ENCODE results near the gene DLL1.

The DLL1 gene

DNA sequence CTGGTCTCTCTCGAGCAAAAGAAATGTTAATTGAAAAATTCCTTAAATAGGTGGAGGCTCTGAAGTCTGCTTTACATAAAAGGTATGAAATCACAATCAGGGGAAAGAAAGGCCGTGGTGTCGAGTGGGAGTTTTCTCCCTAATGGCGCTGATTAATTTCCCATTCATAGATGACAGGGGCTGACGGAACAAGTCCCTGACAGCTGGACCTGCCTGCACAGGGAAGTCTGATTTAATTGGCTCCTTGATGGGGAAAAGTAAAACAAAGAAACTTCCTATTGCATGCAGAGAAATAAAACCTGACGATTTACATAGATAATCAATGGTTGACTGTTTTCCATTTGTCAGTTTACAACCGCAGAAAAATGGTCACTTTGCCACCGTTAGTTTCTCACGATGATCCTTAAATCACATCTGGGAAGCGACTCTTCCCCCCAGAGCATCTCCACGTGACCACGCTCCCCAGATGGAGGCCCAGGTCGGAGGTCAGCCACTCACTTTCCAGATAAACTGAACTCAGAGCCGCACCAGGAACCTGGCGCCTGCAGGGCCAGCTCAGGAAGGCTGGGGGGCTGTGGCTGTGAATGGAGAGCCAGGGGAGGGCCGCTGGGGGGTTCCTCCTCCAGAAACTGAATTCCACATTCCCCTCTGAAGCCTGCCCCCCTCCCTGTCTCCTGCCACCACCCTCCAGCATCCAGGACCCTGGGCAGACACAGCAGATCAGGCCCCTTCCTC lies 55.3 kb downstream of the DLL1 start:
- TF ChIP-seq, protein P1, sequence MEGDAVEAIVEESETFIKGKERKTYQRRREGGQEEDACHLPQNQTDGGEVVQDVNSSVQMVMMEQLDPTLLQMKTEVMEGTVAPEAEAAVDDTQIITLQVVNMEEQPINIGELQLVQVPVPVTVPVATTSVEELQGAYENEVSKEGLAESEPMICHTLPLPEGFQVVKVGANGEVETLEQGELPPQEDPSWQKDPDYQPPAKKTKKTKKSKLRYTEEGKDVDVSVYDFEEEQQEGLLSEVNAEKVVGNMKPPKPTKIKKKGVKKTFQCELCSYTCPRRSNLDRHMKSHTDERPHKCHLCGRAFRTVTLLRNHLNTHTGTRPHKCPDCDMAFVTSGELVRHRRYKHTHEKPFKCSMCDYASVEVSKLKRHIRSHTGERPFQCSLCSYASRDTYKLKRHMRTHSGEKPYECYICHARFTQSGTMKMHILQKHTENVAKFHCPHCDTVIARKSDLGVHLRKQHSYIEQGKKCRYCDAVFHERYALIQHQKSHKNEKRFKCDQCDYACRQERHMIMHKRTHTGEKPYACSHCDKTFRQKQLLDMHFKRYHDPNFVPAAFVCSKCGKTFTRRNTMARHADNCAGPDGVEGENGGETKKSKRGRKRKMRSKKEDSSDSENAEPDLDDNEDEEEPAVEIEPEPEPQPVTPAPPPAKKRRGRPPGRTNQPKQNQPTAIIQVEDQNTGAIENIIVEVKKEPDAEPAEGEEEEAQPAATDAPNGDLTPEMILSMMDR (IDR thresholded peaks at IDR 0.05): no peak
- H3K4me3 ChIP-seq: no peak overlapping the region
- DNase-seq (ENCODE audit: low spot score): no peak
- no peak overlapping the region for H3K27ac ChIP-seq

DNA sequence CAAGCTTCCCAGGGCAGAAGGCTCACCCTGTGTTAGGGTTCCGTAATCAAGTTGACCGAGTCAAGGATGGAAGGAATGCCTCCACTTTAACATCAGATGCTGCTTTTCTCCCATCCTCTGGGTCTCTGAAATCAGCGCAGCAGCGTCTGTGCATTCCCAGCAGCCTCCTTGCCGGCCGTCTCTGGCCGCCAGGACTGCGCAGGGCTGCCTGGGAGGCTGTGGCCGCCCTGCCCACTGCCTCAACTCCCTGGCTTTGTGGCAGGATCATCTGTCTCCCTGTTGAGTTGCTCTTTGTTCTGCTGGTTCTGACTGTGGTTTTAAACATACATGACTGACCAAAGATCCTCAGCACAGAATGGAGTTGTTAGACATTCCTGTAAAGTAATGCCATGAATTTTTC lies 56.5 kb downstream of the DLL1 start:
- Histone ChIP-seq H3K27ac (no peak overlapping the region), H3K4me3 (no peak overlapping the region)
- DNase-seq (ENCODE audit: low spot score): no peak
- TF ChIP-seq, protein P1 (IDR thresholded peaks at IDR 0.05): no peak

DNA sequence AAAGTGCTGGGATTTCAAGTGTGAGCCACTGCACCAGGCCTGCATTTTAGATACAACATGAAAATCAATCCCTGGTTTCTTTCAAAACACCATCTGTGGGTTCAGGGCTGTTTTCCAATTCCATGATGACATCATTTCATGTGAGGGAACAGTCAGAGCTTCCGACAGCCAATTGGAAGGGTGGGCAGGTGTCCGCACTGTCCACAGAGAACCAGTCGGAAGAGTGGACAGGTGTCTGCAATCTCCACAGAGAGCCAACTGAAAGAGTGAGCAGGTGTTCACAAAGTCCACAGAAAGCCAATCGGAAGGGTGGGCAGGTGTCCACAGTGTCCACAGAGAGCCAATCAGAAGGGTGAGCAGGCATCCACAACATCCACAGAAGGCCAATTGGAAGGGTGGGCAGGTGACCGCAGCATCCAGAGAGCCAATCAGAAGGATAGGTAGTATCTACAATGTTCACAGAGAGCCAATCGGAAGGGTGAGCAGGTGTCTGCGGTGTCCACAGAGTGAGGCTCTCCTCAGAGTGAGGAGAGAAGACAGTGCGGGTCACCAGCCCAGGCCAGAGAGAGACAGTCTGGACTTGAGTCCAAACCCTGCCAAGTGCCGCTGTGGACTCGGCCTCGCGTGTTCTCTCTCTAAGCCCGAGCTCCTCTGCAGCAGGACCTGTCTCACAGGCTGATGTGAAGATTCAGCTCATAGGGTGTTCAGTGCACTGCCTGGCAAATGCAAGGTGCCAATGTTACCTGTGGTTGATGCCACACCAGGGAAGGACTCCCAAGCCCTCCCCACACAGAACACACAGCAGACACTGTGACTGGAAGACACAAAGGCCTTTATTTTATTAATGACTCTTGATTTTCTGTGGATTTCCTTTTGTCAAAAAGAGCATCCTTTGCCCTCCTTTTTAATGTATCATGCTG lies 57.3 kb downstream of the DLL1 start:
- no peak for DNase-seq (ENCODE audit: low spot score)
- TF ChIP-seq, protein P1 (IDR thresholded peaks at IDR 0.05): no peak
- no peak overlapping the region for H3K27ac ChIP-seq
- no peak overlapping the region for H3K4me3 ChIP-seq

All from coronary artery (tissue), 2 donors.